GM12892 (cell line): ENCODE measurements around the gene RBMX.

ENCODE experiments used
- POLR2A ChIP-seq: IDR thresholded peaks from 2 replicates; pipeline ENCODE4 v1.6.1; 2011; ENCODE audit warnings: low read depth, low read length, control low read depth
- TAF1 ChIP-seq: IDR thresholded peaks from 2 replicates; pipeline ENCODE4 v1.6.1; 2011; ENCODE audit warnings: low read depth, mild to moderate bottlenecking, control low read depth, low read length, borderline replicate concordance

- no peak for TF ChIP-seq POLR2A
- no peak for TF ChIP-seq TAF1
Observed at GRCh38 chrX:136835761-136836160, 44.8 kb downstream of the RBMX start.
